IMR-90 (cell line): ENCODE results near the gene EXPH5. TPM values are rescaled to one million over a fixed set of nuclear protein-coding genes. Genes with fewer than 3 reads are reported as not detected.

Source experiments
- ATAC-seq: fragments of 200-7000 bp; cut with Tn5 transposase; 2 replicates; pipeline ENCODE4 v1.9.1; 2020; ENCODE audit warnings: low read depth, mild to moderate bottlenecking, moderate library complexity
- BruUV-seq: library from RNA; stranded (reverse); fragments of 400-500 nt; replicated peaks from 2 replicates; lab custom pipeline; 2021; lab: Mats Ljungman, UMichigan
- CTCF ChIA-PET: fragments of 300-600 bp; formaldehyde crosslinking; extraction: SDS; loops from one replicate; lab custom pipeline; 2021; ENCODE audit warnings: antibody characterized with exemption; lab: Yijun Ruan, JAX
- POLR2A ChIA-PET: fragments of 300-600 bp; sonication (Branson Sonifier 250); formaldehyde crosslinking; loops from one replicate; lab custom pipeline; 2022; ENCODE audit warnings: antibody characterized with exemption; ENCODE audit not compliant: unreplicated experiment; lab: Charles Lee
- DNase-seq: peaks from one replicate; pipeline ENCODE4 v3.0.0; 2013
- H2AFZ ChIP-seq: replicated peaks from 2 replicates; pipeline ENCODE3; 2013; ENCODE audit warnings: low read length, mild to moderate bottlenecking; ENCODE audit not compliant: poor library complexity
- H2AK5ac ChIP-seq: 2 replicates; pipeline ENCODE4 v1.6.1; 2013; ENCODE audit warnings: low read depth, low read length, inconsistent platforms
- H2AK9ac ChIP-seq: replicated peaks from 2 replicates; pipeline ENCODE3; 2013; ENCODE audit warnings: mild to moderate bottlenecking, low read depth, low read length, moderate library complexity; ENCODE audit not compliant: poor library complexity
- H2BK120ac ChIP-seq: 2 replicates; pipeline ENCODE4 v1.6.1; 2013; ENCODE audit warnings: low read depth, low read length, inconsistent platforms
- H2BK15ac ChIP-seq: 3 replicates; pipeline ENCODE4 v1.6.1; 2013; ENCODE audit warnings: low read depth, low read length, inconsistent platforms
- H2BK20ac ChIP-seq: 2 replicates; pipeline ENCODE4 v1.6.1; 2013; ENCODE audit warnings: low read depth, mild to moderate bottlenecking, inconsistent platforms, low read length, moderate library complexity
- H2BK5ac ChIP-seq: 2 replicates; pipeline ENCODE4 v1.6.1; 2013; ENCODE audit warnings: mild to moderate bottlenecking, low read depth, low read length, inconsistent platforms; ENCODE audit not compliant: poor library complexity, severe bottlenecking
- H3K14ac ChIP-seq: replicated peaks from 2 replicates; pipeline ENCODE4 v1.6.1; 2013; ENCODE audit warnings: low read depth, low read length, inconsistent platforms
- H3K18ac ChIP-seq: 2 replicates; pipeline ENCODE4 v1.6.1; 2013; ENCODE audit warnings: low read depth, low read length, control low read depth
- H3K23ac ChIP-seq: 2 replicates; pipeline ENCODE4 v1.6.1; 2013; ENCODE audit warnings: low read depth, low read length, inconsistent platforms
- H3K27ac ChIP-seq: 2 replicates; pipeline ENCODE4 v1.5.1; 2013; ENCODE audit warnings: mild to moderate bottlenecking, control low read depth, low read length; ENCODE audit not compliant: insufficient read depth
- H3K27me3 ChIP-seq: 2 replicates; pipeline ENCODE4 v1.6.1; 2013; ENCODE audit warnings: low read length; ENCODE audit not compliant: control insufficient read depth, insufficient read depth
- H3K36me3 ChIP-seq: 2 replicates; pipeline ENCODE4 v1.6.1; 2013; ENCODE audit warnings: low read length, mixed read lengths; ENCODE audit not compliant: control insufficient read depth, insufficient read depth
- H3K4ac ChIP-seq: 2 replicates; pipeline ENCODE4 v1.6.1; 2013; ENCODE audit warnings: low read depth, low read length, inconsistent platforms
- H3K4me1 ChIP-seq: 2 replicates; pipeline ENCODE4 v1.6.1; 2013; ENCODE audit warnings: low read length, mixed read lengths; ENCODE audit not compliant: control insufficient read depth, insufficient read depth
- H3K4me2 ChIP-seq: 2 replicates; pipeline ENCODE4 v1.6.1; 2013; ENCODE audit warnings: low read depth, mild to moderate bottlenecking, control low read depth, low read length, moderate library complexity
- H3K4me3 ChIP-seq: 2 replicates; pipeline ENCODE4 v1.5.1; 2013; ENCODE audit warnings: low read depth, mild to moderate bottlenecking, control low read depth, low read length, moderate library complexity; ENCODE audit not compliant: insufficient read depth
- H3K56ac ChIP-seq: 2 replicates; pipeline ENCODE4 v1.6.1; 2013; ENCODE audit warnings: low read length, inconsistent platforms; ENCODE audit not compliant: insufficient read depth; ENCODE audit errors: extremely low read depth
- H3K79me1 ChIP-seq, 2 experiments: 2 replicates each; pipeline ENCODE4 v1.6.1; 2013; ENCODE audit warnings: low read length in 2 of 2, inconsistent platforms in 1 of 2, low read depth in 1 of 2
- H3K9ac ChIP-seq: 2 replicates; pipeline ENCODE4 v1.6.1; 2013; ENCODE audit warnings: low read depth, low read length, control low read depth
- H3K9me1 ChIP-seq: 2 replicates; pipeline ENCODE4 v1.6.1; 2013; ENCODE audit warnings: low read length, inconsistent platforms; ENCODE audit not compliant: insufficient read depth
- H3K9me3 ChIP-seq: 2 replicates; pipeline ENCODE4 v1.6.1; 2013; ENCODE audit warnings: low read length; ENCODE audit not compliant: control insufficient read depth, insufficient read depth
- H4K20me1 ChIP-seq: 2 replicates; pipeline ENCODE4 v1.6.1; 2013; ENCODE audit warnings: low read length, inconsistent platforms; ENCODE audit not compliant: insufficient read depth
- H4K5ac ChIP-seq: 2 replicates; pipeline ENCODE4 v1.6.1; 2013; ENCODE audit warnings: mild to moderate bottlenecking, low read depth, low read length, control low read depth
- H4K8ac ChIP-seq, 2 experiments: 2 replicates each; pipeline ENCODE4 v1.6.1; 2013; ENCODE audit warnings: low read depth in 2 of 2, low read length in 2 of 2, control low read depth in 1 of 2, inconsistent platforms in 1 of 2
- H4K91ac ChIP-seq: 2 replicates; pipeline ENCODE4 v1.6.1; 2013; ENCODE audit warnings: low read depth, low read length, inconsistent platforms; ENCODE audit not compliant: insufficient read depth
- BHLHE40 ChIP-seq: fragments of 150-350 bp; IDR thresholded peaks from 2 replicates; pipeline ENCODE4 v1.6.1; 2016; ENCODE audit warnings: mild to moderate bottlenecking, low read depth, low read length
- CEBPB ChIP-seq: IDR thresholded peaks from 2 replicates; pipeline ENCODE4 v1.6.1; 2012; ENCODE audit warnings: low read depth, low read length, improper control_type of control experiment
- CHD1 ChIP-seq: IDR thresholded peaks from 2 replicates; pipeline ENCODE4 v1.6.1; 2012; ENCODE audit warnings: low read depth, low read length, improper control_type of control experiment
- CTCF ChIP-seq: conservative IDR thresholded peaks from 2 replicates; pipeline ENCODE4 v1.5.1; 2012; ENCODE audit warnings: mild to moderate bottlenecking, low read depth, low read length, improper control_type of control experiment
- ELK1 ChIP-seq: fragments of 150-350 bp; IDR thresholded peaks from 2 replicates; pipeline ENCODE4 v1.6.1; 2016; ENCODE audit warnings: low read depth, mild to moderate bottlenecking, low read length, moderate library complexity, borderline replicate concordance
- FOS ChIP-seq: fragments of 150-350 bp; IDR thresholded peaks from 2 replicates; pipeline ENCODE4 v1.6.1; 2016; ENCODE audit warnings: low read depth, low read length
- MAFK ChIP-seq: IDR thresholded peaks from 2 replicates; pipeline ENCODE4 v1.6.1; 2012; ENCODE audit warnings: low read depth, low read length, improper control_type of control experiment
- MAZ ChIP-seq: IDR thresholded peaks from 2 replicates; pipeline ENCODE4 v1.6.1; 2012; ENCODE audit warnings: low read depth, mild to moderate bottlenecking, low read length, improper control_type of control experiment, moderate library complexity, borderline replicate concordance
- MXI1 ChIP-seq: IDR thresholded peaks from 2 replicates; pipeline ENCODE4 v1.6.1; 2012; ENCODE audit warnings: low read depth, mild to moderate bottlenecking, low read length, moderate library complexity, borderline replicate concordance
- NFE2L2 ChIP-seq: fragments of 150-350 bp; IDR thresholded peaks from 2 replicates; pipeline ENCODE4 v1.6.1; 2016; ENCODE audit warnings: low read depth, mild to moderate bottlenecking, low read length
- POLR2A ChIP-seq: IDR thresholded peaks from 2 replicates; pipeline ENCODE4 v1.6.1; 2012; ENCODE audit warnings: mild to moderate bottlenecking, low read depth, low read length
- RAD21 ChIP-seq: IDR thresholded peaks from 2 replicates; pipeline ENCODE4 v1.6.1; 2012; ENCODE audit warnings: low read length, improper control_type of control experiment
- RCOR1 ChIP-seq: IDR thresholded peaks from 2 replicates; pipeline ENCODE4 v1.6.1; 2012; ENCODE audit warnings: mild to moderate bottlenecking, low read length, improper control_type of control experiment; ENCODE audit not compliant: insufficient replicate concordance
- RFX5 ChIP-seq: IDR thresholded peaks from 2 replicates; pipeline ENCODE4 v1.8.0; 2012; ENCODE audit warnings: low read depth, mild to moderate bottlenecking, low read length, moderate library complexity
- SMC3 ChIP-seq: fragments of 150-350 bp; IDR thresholded peaks from 2 replicates; pipeline ENCODE4 v1.6.1; 2016; ENCODE audit warnings: low read depth, mild to moderate bottlenecking, antibody characterized with exemption, low read length, moderate library complexity
- USF2 ChIP-seq: fragments of 150-350 bp; IDR thresholded peaks from 2 replicates; pipeline ENCODE4 v1.6.1; 2017; ENCODE audit warnings: mild to moderate bottlenecking, antibody characterized with exemption, low read length, low read depth
- dilution Hi-C: fragments of 300-500 bp; cut with HindIII; formaldehyde crosslinking; loops from one replicate; pipeline ENCODE4 v1.14.3; 2018; ENCODE audit warnings: low sequenced_read_pairs; ENCODE audit not compliant: unreplicated experiment
- in situ Hi-C: fragments of 300-500 bp; cut with MboI; formaldehyde crosslinking; loops from 3 replicates; pipeline ENCODE4 v1.14.3; 2019; ENCODE audit warnings: low sequenced_read_pairs, inconsistent platforms, mixed read lengths
- intact Hi-C: fragments of 100-400 bp; cut with micrococcal nuclease; formaldehyde crosslinking; loops from 2 replicates; pipeline ENCODE4 v1.10.0; 2022
- polyA plus RNA-seq, 3 experiments: library from polyadenylated mRNA; depleted of rRNA; stranded (reverse); fragments of >200 nt; gene quantifications; 2 replicates each; pipeline ENCODE4 v1.2.3, GENCODE V29; 2012; ENCODE audit warnings: low replicate concordance in 1 of 3
- total RNA-seq: library from RNA; depleted of rRNA; stranded (reverse); fragments of >200 nt; gene quantifications from 2 replicates; pipeline ENCODE4 v1.2.3, GENCODE V29; 2012

Gene EXPH5
- total and polyA plus RNA-seq, 2 of the 4 experiments (the other 2 are of a cell fraction): 0.05 to 0.72 TPM

- H3K4me3 ChIP-seq: no peak overlapping the region
- H4K20me1 ChIP-seq: no peaks in the 10 kb centered on the region
- no peak overlapping the region for H2AFZ ChIP-seq
- H3K9me1 ChIP-seq: no peaks in the 10 kb centered on the region
- H3K79me1 ChIP-seq: no peaks in the 10 kb centered on the region
- no peak overlapping the region for H3K4me2 ChIP-seq
- no peak overlapping the region for H3K14ac ChIP-seq
- no peak for TF ChIP-seq CEBPB
- TF ChIP-seq MAZ: no peak
- no peak for TF ChIP-seq NFE2L2
- TF ChIP-seq RCOR1: no peak
- TF ChIP-seq RFX5: no peak
- TF ChIP-seq BHLHE40: no peak
- TF ChIP-seq FOS: no peak
- TF ChIP-seq SMC3: no peak
- TF ChIP-seq MAFK: no peak
- TF ChIP-seq CHD1: no peak
- no peak for TF ChIP-seq ELK1
- no peak for TF ChIP-seq MXI1
- no peak for TF ChIP-seq RAD21
- no peak for TF ChIP-seq CTCF
- no peak for TF ChIP-seq POLR2A
- TF ChIP-seq USF2: no peak
- in situ Hi-C loops: no loop called here
- H2BK20ac ChIP-seq: no peak overlapping the region
- H3K23ac ChIP-seq: no peak overlapping the region
- H2BK5ac ChIP-seq: no peak overlapping the region
- H3K9me3 ChIP-seq: no peaks in the 10 kb centered on the region
- no peak overlapping the region for H3K27ac ChIP-seq
- H2BK120ac ChIP-seq: no peak overlapping the region
- no peak for ATAC-seq
- no peak overlapping the region for H2BK15ac ChIP-seq
- POLR2A ChIA-PET: no interaction called here
- no peak overlapping the region for H3K18ac ChIP-seq
- H3K36me3 ChIP-seq: no peaks in the 10 kb centered on the region
- H3K27me3 ChIP-seq: no peaks in the 10 kb centered on the region; the same call in 1 of the 2 replicates
- CTCF ChIA-PET: no interaction called here
- no peak for DNase-seq
- no TSS peak for BruUV-seq
- H2AK9ac ChIP-seq: no peak overlapping the region
- no peak overlapping the region for H4K91ac ChIP-seq
- no peak overlapping the region for H4K5ac ChIP-seq
- H3K9ac ChIP-seq: no peak overlapping the region
- H3K56ac ChIP-seq: no peak overlapping the region
- no peak overlapping the region for H3K4ac ChIP-seq
- intact Hi-C loops: no loop called here
- no peaks in the 10 kb centered on the region; the same call in none of the 2 replicates for H3K4me1 ChIP-seq
- no peak overlapping the region for H2AK5ac ChIP-seq
- dilution Hi-C loops: no loop called here
- no peak overlapping the region for H4K8ac ChIP-seq
Measured at GRCh38 chr11:108541531-108541930, 52.0 kb downstream of the EXPH5 start.
